ENCODE data around the gene TXNDC17. TPM values are rescaled to one million over a fixed set of nuclear protein-coding genes. Genes with fewer than 3 reads are reported as not detected.

The TXNDC17 gene
- total and polyA plus RNA-seq, 2 of the 13 experiments (the other 11 are each of a cell fraction or from before 2014, with no cell fraction given): 188 to 266 TPM

DNA sequence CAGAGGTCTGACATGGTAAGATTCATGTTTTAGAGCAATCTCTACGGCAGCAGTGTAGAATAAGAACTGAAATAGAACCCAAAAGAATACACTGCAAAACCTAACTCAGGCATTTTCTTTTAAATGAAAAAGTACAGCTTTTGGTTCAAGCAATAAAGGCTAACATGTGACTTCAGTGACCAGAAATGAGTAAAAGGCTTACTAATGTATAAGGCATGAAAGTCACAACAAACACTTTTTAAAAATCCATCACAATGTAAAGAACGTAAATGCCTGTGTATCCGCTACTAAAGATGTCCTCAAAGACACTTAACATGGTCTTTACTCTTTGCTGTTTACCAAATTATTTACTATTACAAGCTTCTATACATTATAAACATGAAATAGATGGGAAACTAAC, 16.9 kb upstream of the TXNDC17 start (continued):
- TF ChIP-seq, protein P1, sequence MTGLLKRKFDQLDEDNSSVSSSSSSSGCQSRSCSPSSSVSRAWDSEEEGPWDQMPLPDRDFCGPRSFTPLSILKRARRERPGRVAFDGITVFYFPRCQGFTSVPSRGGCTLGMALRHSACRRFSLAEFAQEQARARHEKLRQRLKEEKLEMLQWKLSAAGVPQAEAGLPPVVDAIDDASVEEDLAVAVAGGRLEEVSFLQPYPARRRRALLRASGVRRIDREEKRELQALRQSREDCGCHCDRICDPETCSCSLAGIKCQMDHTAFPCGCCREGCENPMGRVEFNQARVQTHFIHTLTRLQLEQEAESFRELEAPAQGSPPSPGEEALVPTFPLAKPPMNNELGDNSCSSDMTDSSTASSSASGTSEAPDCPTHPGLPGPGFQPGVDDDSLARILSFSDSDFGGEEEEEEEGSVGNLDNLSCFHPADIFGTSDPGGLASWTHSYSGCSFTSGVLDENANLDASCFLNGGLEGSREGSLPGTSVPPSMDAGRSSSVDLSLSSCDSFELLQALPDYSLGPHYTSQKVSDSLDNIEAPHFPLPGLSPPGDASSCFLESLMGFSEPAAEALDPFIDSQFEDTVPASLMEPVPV (CRISPR knock-in tag; IDR thresholded peaks at IDR 0.05): no peak
- no peak for TF ChIP-seq ZNF331 (CRISPR knock-in tag; IDR thresholded peaks at IDR 0.05)
- TF ChIP-seq ZFP36L1 (CRISPR knock-in tag; IDR thresholded peaks at IDR 0.05): no peak
- TF ChIP-seq, protein P2, sequence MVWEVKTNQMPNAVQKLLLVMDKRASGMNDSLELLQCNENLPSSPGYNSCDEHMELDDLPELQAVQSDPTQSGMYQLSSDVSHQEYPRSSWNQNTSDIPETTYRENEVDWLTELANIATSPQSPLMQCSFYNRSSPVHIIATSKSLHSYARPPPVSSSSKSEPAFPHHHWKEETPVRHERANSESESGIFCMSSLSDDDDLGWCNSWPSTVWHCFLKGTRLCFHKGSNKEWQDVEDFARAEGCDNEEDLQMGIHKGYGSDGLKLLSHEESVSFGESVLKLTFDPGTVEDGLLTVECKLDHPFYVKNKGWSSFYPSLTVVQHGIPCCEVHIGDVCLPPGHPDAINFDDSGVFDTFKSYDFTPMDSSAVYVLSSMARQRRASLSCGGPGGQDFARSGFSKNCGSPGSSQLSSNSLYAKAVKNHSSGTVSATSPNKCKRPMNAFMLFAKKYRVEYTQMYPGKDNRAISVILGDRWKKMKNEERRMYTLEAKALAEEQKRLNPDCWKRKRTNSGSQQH (CRISPR knock-in tag; IDR thresholded peaks at IDR 0.05; ENCODE audit: low read depth): no peak
- TF ChIP-seq ZNF746 (CRISPR knock-in tag; IDR thresholded peaks at IDR 0.05): no peak
- TF ChIP-seq, protein P3, sequence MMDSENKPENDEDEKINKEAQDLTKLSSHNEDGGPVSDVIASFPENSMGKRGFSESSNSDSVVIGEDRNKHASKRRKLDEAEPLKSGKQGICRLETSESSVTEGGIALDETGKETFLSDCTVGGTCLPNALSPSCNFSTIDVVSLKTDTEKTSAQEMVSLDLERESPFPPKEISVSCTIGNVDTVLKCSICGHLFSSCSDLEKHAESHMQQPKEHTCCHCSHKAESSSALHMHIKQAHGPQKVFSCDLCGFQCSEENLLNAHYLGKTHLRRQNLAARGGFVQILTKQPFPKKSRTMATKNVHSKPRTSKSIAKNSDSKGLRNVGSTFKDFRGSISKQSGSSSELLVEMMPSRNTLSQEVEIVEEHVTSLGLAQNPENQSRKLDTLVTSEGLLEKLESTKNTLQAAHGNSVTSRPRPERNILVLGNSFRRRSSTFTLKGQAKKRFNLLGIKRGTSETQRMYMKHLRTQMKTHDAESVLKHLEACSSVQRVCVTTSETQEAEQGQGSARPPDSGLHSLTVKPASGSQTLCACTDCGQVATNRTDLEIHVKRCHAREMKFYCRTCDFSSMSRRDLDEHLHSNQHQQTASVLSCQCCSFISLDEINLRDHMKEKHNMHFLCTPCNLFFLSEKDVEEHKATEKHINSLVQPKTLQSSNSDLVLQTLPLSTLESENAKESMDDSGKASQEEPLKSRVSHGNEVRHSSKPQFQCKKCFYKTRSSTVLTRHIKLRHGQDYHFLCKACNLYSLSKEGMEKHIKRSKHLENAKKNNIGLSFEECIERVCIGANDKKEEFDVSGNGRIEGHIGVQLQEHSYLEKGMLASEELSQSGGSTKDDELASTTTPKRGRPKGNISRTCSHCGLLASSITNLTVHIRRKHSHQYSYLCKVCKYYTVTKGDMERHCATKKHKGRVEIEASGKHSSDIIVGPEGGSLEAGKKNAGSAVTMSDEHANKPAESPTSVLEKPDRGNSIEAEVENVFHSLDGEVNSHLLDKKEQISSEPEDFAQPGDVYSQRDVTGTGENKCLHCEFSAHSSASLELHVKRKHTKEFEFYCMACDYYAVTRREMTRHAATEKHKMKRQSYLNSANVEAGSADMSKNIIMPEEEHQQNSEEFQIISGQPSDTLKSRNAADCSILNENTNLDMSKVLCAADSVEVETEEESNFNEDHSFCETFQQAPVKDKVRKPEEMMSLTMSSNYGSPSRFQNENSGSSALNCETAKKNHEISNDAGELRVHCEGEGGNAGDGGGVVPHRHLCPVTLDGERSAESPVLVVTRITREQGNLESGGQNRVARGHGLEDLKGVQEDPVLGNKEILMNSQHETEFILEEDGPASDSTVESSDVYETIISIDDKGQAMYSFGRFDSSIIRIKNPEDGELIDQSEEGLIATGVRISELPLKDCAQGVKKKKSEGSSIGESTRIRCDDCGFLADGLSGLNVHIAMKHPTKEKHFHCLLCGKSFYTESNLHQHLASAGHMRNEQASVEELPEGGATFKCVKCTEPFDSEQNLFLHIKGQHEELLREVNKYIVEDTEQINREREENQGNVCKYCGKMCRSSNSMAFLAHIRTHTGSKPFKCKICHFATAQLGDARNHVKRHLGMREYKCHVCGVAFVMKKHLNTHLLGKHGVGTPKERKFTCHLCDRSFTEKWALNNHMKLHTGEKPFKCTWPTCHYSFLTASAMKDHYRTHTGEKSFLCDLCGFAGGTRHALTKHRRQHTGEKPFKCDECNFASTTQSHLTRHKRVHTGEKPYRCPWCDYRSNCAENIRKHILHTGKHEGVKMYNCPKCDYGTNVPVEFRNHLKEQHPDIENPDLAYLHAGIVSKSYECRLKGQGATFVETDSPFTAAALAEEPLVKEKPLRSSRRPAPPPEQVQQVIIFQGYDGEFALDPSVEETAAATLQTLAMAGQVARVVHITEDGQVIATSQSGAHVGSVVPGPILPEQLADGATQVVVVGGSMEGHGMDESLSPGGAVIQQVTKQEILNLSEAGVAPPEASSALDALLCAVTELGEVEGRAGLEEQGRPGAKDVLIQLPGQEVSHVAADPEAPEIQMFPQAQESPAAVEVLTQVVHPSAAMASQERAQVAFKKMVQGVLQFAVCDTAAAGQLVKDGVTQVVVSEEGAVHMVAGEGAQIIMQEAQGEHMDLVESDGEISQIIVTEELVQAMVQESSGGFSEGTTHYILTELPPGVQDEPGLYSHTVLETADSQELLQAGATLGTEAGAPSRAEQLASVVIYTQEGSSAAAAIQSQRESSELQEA (CRISPR knock-in tag; IDR thresholded peaks at IDR 0.05; ENCODE audit: not compliant biosample characterization): no peak
- TF ChIP-seq, protein P4, sequence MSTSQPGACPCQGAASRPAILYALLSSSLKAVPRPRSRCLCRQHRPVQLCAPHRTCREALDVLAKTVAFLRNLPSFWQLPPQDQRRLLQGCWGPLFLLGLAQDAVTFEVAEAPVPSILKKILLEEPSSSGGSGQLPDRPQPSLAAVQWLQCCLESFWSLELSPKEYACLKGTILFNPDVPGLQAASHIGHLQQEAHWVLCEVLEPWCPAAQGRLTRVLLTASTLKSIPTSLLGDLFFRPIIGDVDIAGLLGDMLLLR (CRISPR knock-in tag; IDR thresholded peaks at IDR 0.05): no peak
- TF ChIP-seq, protein P5, sequence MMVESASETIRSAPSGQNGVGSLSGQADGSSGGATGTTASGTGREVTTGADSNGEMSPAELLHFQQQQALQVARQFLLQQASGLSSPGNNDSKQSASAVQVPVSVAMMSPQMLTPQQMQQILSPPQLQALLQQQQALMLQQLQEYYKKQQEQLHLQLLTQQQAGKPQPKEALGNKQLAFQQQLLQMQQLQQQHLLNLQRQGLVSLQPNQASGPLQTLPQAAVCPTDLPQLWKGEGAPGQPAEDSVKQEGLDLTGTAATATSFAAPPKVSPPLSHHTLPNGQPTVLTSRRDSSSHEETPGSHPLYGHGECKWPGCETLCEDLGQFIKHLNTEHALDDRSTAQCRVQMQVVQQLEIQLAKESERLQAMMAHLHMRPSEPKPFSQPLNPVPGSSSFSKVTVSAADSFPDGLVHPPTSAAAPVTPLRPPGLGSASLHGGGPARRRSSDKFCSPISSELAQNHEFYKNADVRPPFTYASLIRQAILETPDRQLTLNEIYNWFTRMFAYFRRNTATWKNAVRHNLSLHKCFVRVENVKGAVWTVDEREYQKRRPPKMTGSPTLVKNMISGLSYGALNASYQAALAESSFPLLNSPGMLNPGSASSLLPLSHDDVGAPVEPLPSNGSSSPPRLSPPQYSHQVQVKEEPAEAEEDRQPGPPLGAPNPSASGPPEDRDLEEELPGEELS (CRISPR knock-in tag; IDR thresholded peaks at IDR 0.05): no peak
- no peak for TF ChIP-seq MYNN (CRISPR knock-in tag; IDR thresholded peaks at IDR 0.05; ENCODE audit: low read depth)

Data from HepG2 (cell line).